ENCODE results near the gene PTGER1.

The PTGER1 gene

GRCh38 chr19:14516746-14517438 is 41.7 kb upstream of the PTGER1 start:
- peak overlapping the region; percentile 96 for H3K4me3 ChIP-seq (ENCODE audit: low read depth, low read length)
- TF ChIP-seq CTCF (conservative IDR thresholded peaks at IDR 0.05; ENCODE audit: low read depth, low read length) = no peak
- no peak for DNase-seq (ENCODE audit: low read depth)

- TF ChIP-seq CTCF (conservative IDR thresholded peaks at IDR 0.05; ENCODE audit: low read depth, low read length) = no peak
- H3K4me3 ChIP-seq (ENCODE audit: low read depth, low read length) = peak overlapping the region; percentile 96
- DNase-seq (ENCODE audit: low read depth) = no peak
Observed at GRCh38 chr19:14516048-14516534, 40.9 kb upstream of the PTGER1 start.

- H3K4me3 ChIP-seq (ENCODE audit: low read depth, low read length) = peak overlapping the region; percentile 96
- DNase-seq (ENCODE audit: low read depth) = no peak
- TF ChIP-seq CTCF (conservative IDR thresholded peaks at IDR 0.05; ENCODE audit: low read depth, low read length) = no peak
Observed at GRCh38 chr19:14515501-14516047, 40.4 kb upstream of the PTGER1 start.

- no peak for TF ChIP-seq CTCF (conservative IDR thresholded peaks at IDR 0.05; ENCODE audit: low read depth, low read length)
- no peak overlapping the region for H3K4me3 ChIP-seq (ENCODE audit: low read depth, low read length)
- no peak for DNase-seq (ENCODE audit: low read depth)
Observed at GRCh38 chr19:14514215-14514863, 39.2 kb upstream of the PTGER1 start.

- no peak for TF ChIP-seq CTCF (conservative IDR thresholded peaks at IDR 0.05; ENCODE audit: low read depth, low read length)
- H3K4me3 ChIP-seq (ENCODE audit: low read depth, low read length) = no peak overlapping the region
- no peak for DNase-seq (ENCODE audit: low read depth)
Observed at GRCh38 chr19:14512406-14512961, 37.3 kb upstream of the PTGER1 start.

GRCh38 chr19:14511229-14511593 is 36.1 kb upstream of the PTGER1 start:
- DNase-seq (ENCODE audit: low read depth) = no peak
- TF ChIP-seq CTCF (conservative IDR thresholded peaks at IDR 0.05; ENCODE audit: low read depth, low read length) = no peak
- H3K4me3 ChIP-seq (ENCODE audit: low read depth, low read length) = no peak overlapping the region
